Tibial nerve (tissue), 4 donors: ENCODE data around the gene CENPX.

Source experiments
- CTCF ChIP-seq, 5 experiments: fragments of 200-600 bp in 3 of 5; fragments of 450-650 bp in 2 of 5; sonication (generic) in 3 of 5; IDR thresholded peaks; one replicate each; pipeline ENCODE4 v1.5.1; 2016 to 2019; ENCODE audit warnings: antibody characterized with exemption in 5 of 5, mild to moderate bottlenecking in 3 of 5, moderate library complexity in 2 of 5
- EP300 ChIP-seq, 2 donors: sonication (generic); formaldehyde crosslinking; IDR thresholded peaks; one replicate each; pipeline ENCODE4 v1.6.1; 2017; ENCODE audit warnings: antibody characterized with exemption in 2 of 2, mild to moderate bottlenecking in 1 of 2
- POLR2A ChIP-seq, 2 donors: fragments of 450-650 bp; IDR thresholded peaks; one replicate each; pipeline ENCODE4 v1.6.1; 2017; ENCODE audit warnings: antibody characterized with exemption in 2 of 2, mild to moderate bottlenecking in 2 of 2, moderate library complexity in 2 of 2

DNA sequence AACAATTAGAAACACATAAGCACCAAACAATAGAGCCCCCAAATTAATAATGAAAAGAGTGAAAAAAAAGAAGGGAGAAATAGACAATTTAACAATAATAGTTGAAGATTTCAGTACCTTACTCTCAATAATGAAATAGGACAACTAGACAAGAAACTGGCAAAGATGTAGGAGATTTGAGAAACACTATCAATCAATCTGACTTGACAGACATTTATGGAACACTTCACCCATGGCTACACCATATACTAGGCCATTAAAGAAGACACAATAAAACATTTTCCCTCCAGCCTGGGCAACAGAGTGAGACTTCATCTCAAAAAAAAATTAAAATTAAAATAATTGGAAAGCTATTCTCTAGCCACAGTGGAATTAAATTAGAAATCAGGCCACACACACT lies 47.9 kb upstream of the CENPX start:
- TF ChIP-seq CTCF (IDR thresholded peaks at IDR 0.05) (no peak), EP300 (IDR thresholded peaks at IDR 0.05) (no peak), POLR2A (IDR thresholded peaks at IDR 0.05) (no peak)
